HepG2 (cell line): ENCODE measurements around the gene ZXDC. TPM values are rescaled to one million over a fixed set of nuclear protein-coding genes. Genes with fewer than 3 reads are reported as not detected.

Experiments used
- ATF2 ChIP-seq: sonication (generic); formaldehyde crosslinking; IDR thresholded peaks from 2 replicates; pipeline ENCODE4 v1.4.0; 2020; ENCODE audit warnings: missing genetic modification reagents
- DR1 ChIP-seq: sonication (generic); formaldehyde crosslinking; IDR thresholded peaks from 2 replicates; pipeline ENCODE4 v1.8.0; 2021; ENCODE audit warnings: mild to moderate bottlenecking, missing genetic modification reagents, inconsistent platforms
- EEA1 ChIP-seq: sonication (generic); formaldehyde crosslinking; IDR thresholded peaks from 2 replicates; pipeline ENCODE4 v1.5.1; 2020; ENCODE audit warnings: mild to moderate bottlenecking, missing genetic modification reagents, borderline replicate concordance
- GLMP ChIP-seq: sonication (generic); formaldehyde crosslinking; IDR thresholded peaks from 2 replicates; pipeline ENCODE4 v1.9.0; 2021; ENCODE audit warnings: missing genetic modification reagents, mild to moderate bottlenecking, borderline replicate concordance
- GPBP1L1 ChIP-seq: sonication (generic); formaldehyde crosslinking; IDR thresholded peaks from 2 replicates; pipeline ENCODE4 v1.5.0; 2020; ENCODE audit warnings: mild to moderate bottlenecking, missing genetic modification reagents
- HOXA3 ChIP-seq: sonication (generic); formaldehyde crosslinking; IDR thresholded peaks from 2 replicates; pipeline ENCODE4 v1.5.0; 2020; ENCODE audit warnings: missing genetic modification reagents
- MIER3 ChIP-seq: IDR thresholded peaks from 2 replicates; pipeline ENCODE4 v1.6.1; 2016; ENCODE audit warnings: missing compliant biosample characterization, borderline replicate concordance
- NR3C1 ChIP-seq: sonication (generic); formaldehyde crosslinking; IDR thresholded peaks from 2 replicates; pipeline ENCODE4 v1.4.0; 2020; ENCODE audit warnings: missing genetic modification reagents
- RFXAP ChIP-seq: sonication (generic); formaldehyde crosslinking; IDR thresholded peaks from 2 replicates; pipeline ENCODE4 v1.4.0; 2020; ENCODE audit warnings: missing genetic modification reagents, borderline replicate concordance
- STAG1 ChIP-seq: sonication (generic); formaldehyde crosslinking; IDR thresholded peaks from 2 replicates; pipeline ENCODE4 v1.4.0; 2020; ENCODE audit warnings: missing genetic modification reagents
- TEAD3 ChIP-seq: optimal IDR thresholded peaks from 2 replicates; pipeline ENCODE3; 2016; ENCODE audit warnings: borderline replicate concordance
- ZBED4 ChIP-seq: sonication (generic); formaldehyde crosslinking; IDR thresholded peaks from 2 replicates; pipeline ENCODE4 v1.4.0; 2020; ENCODE audit warnings: missing genetic modification reagents, borderline replicate concordance
- ZNF143 ChIP-seq: sonication (generic); formaldehyde crosslinking; IDR thresholded peaks from 2 replicates; pipeline ENCODE4 v1.4.0; 2020; ENCODE audit warnings: missing genetic modification reagents
- ZNF430 ChIP-seq: sonication (generic); formaldehyde crosslinking; IDR thresholded peaks from 2 replicates; pipeline ENCODE4 v1.9.0; 2021; ENCODE audit warnings: mild to moderate bottlenecking, missing genetic modification reagents
- ZNF451 ChIP-seq: sonication (generic); formaldehyde crosslinking; IDR thresholded peaks from 2 replicates; pipeline ENCODE4 v1.5.0; 2020; ENCODE audit warnings: mild to moderate bottlenecking, missing genetic modification reagents
- ZNF589 ChIP-seq: sonication (generic); formaldehyde crosslinking; conservative IDR thresholded peaks from 2 replicates; pipeline ENCODE4 v1.8.0; 2022; ENCODE audit warnings: mild to moderate bottlenecking, moderate library complexity, missing genetic modification reagents
- ZNF776 ChIP-seq: sonication (generic); formaldehyde crosslinking; IDR thresholded peaks from 2 replicates; pipeline ENCODE4 v1.4.0; 2020; ENCODE audit warnings: mild to moderate bottlenecking, missing genetic modification reagents
- ZNF781 ChIP-seq: sonication (generic); formaldehyde crosslinking; IDR thresholded peaks from 2 replicates; pipeline ENCODE4 v1.5.1; 2020; ENCODE audit warnings: borderline replicate concordance, mild to moderate bottlenecking, missing genetic modification reagents; ENCODE audit errors: not compliant biosample characterization
- polyA plus RNA-seq, 8 experiments: library from polyadenylated mRNA; depleted of rRNA in 3 of 8; stranded (reverse) in 7 of 8; unstranded in 1 of 8; fragments of >200 nt; fragmentation: Illumina TruSeq in 4 of 8; extraction: Trizol in 4 of 8; gene quantifications; 2 replicates each; pipeline versions ENCODE4 v1.2.1 to v1.2.3, GENCODE V29; 2011 to 2016; ENCODE audit warnings: low read depth in 4 of 8, missing spikeins in 1 of 8, mixed read lengths in 1 of 8; ENCODE audit not compliant: insufficient read depth in 1 of 8
- total RNA-seq, 5 experiments: library from RNA; depleted of rRNA; stranded (reverse); fragments of >200 nt; fragmentation: Illumina TruSeq; extraction: Trizol; gene quantifications; 2 replicates each; pipeline ENCODE4 v1.2.3, GENCODE V29; 2016; ENCODE audit warnings: low read depth in 1 of 5
- TF ChIP-seq, protein P1 (sequence below), 2 experiments: IDR thresholded peaks; 2 replicates each; pipeline ENCODE4 v1.6.1; 2011 to 2012; ENCODE audit warnings: low read length in 2 of 2, borderline replicate concordance in 1 of 2, low read depth in 1 of 2, mild to moderate bottlenecking in 1 of 2, moderate library complexity in 1 of 2

ZXDC gene
- total and polyA plus RNA-seq, 2 of the 13 experiments (the other 11 are each of a cell fraction or from before 2014, with no cell fraction given): 17.6 to 21.2 TPM

DNA sequence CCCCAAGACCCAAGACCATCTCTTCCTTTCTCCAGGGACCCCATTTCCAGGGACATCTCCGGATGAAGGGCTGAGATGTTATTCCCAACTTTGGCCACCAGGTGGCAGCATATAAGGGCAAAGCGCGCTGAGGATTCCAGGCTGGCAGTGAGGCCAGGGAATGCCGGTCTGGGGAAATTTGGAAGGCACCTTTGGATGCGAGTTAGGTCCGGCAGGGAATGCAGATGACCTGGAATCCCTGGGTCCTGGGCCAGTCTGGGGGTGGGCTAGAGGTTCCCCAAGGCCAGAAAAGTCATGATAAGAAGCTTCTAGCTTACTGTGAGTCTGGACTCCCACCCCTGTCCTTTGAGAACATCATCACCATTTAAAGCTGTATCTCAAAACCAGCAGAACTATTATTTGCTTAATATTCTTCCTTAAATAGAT is 46.7 kb upstream of the ZXDC start (continued):
- TF ChIP-seq ZBED4 (CRISPR knock-in tag) (no peak), ZNF430 (CRISPR knock-in tag) (no peak), NR3C1 (CRISPR knock-in tag) (no peak), ZNF776 (CRISPR knock-in tag) (no peak), TEAD3 (peak; percentile 88), ATF2 (CRISPR knock-in tag) (no peak), ZNF451 (CRISPR knock-in tag) (no peak), HOXA3 (CRISPR knock-in tag) (no peak), STAG1 (CRISPR knock-in tag) (peak; percentile 80), GPBP1L1 (CRISPR knock-in tag) (no peak), DR1 (CRISPR knock-in tag) (no peak), EEA1 (no peak), ZNF143 (peak; percentile 45; the same call in 1 of the 2 replicates), RFXAP (CRISPR knock-in tag) (no peak), ZNF781 (no peak), ZNF589 (CRISPR knock-in tag) (no peak), MIER3 (CRISPR knock-in tag) (0 out of 2 replicates have a peak, but pooled peaks have one; percentile 22), GLMP (CRISPR knock-in tag) (no peak)
- TF ChIP-seq, protein P1, sequence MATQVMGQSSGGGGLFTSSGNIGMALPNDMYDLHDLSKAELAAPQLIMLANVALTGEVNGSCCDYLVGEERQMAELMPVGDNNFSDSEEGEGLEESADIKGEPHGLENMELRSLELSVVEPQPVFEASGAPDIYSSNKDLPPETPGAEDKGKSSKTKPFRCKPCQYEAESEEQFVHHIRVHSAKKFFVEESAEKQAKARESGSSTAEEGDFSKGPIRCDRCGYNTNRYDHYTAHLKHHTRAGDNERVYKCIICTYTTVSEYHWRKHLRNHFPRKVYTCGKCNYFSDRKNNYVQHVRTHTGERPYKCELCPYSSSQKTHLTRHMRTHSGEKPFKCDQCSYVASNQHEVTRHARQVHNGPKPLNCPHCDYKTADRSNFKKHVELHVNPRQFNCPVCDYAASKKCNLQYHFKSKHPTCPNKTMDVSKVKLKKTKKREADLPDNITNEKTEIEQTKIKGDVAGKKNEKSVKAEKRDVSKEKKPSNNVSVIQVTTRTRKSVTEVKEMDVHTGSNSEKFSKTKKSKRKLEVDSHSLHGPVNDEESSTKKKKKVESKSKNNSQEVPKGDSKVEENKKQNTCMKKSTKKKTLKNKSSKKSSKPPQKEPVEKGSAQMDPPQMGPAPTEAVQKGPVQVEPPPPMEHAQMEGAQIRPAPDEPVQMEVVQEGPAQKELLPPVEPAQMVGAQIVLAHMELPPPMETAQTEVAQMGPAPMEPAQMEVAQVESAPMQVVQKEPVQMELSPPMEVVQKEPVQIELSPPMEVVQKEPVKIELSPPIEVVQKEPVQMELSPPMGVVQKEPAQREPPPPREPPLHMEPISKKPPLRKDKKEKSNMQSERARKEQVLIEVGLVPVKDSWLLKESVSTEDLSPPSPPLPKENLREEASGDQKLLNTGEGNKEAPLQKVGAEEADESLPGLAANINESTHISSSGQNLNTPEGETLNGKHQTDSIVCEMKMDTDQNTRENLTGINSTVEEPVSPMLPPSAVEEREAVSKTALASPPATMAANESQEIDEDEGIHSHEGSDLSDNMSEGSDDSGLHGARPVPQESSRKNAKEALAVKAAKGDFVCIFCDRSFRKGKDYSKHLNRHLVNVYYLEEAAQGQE (IDR thresholded peaks at IDR 0.05; ENCODE audit: borderline replicate concordance in 1 of 2, low read depth in 1 of 2, low read length in 2 of 2): no peak
